Liver (tissue), 3 donors: ENCODE measurements around the gene SRSF9.

Source experiments
- GABPA ChIP-seq, 2 donors: IDR thresholded peaks in 1 of 2; conservative IDR thresholded peaks in 1 of 2; 2 replicates each; pipeline ENCODE4 v1.6.1; 2016; ENCODE audit warnings: antibody characterized with exemption in 2 of 2, mild to moderate bottlenecking in 1 of 2, moderate library complexity in 1 of 2
- NR2F2 ChIP-seq: IDR thresholded peaks from 2 replicates; pipeline ENCODE4 v1.6.1; 2016; ENCODE audit warnings: antibody characterized with exemption
- RAD21 ChIP-seq, 2 donors: IDR thresholded peaks; 2 replicates each; pipeline ENCODE4 v1.6.1; 2016; ENCODE audit warnings: antibody characterized with exemption in 2 of 2, mild to moderate bottlenecking in 2 of 2
- RXRA ChIP-seq, 2 donors: IDR thresholded peaks; 2 replicates each; pipeline ENCODE4 v1.6.1; 2017 to 2018; ENCODE audit warnings: antibody characterized with exemption in 2 of 2, mild to moderate bottlenecking in 1 of 2
- TAF1 ChIP-seq: conservative IDR thresholded peaks from 2 replicates; pipeline ENCODE4 v1.6.1; 2016; ENCODE audit warnings: antibody characterized with exemption, mild to moderate bottlenecking
- YY1 ChIP-seq: IDR thresholded peaks from 2 replicates; pipeline ENCODE4 v1.6.1; 2016; ENCODE audit warnings: antibody characterized with exemption, mild to moderate bottlenecking
- TF ChIP-seq, protein P1 (sequence below): fragments of 150-350 bp; IDR thresholded peaks from 2 replicates; pipeline ENCODE4 v1.5.1; 2017; ENCODE audit warnings: improper control_type of control experiment, low read depth, low read length; ENCODE audit not compliant: missing input control
- TF ChIP-seq, protein P2 (sequence below): IDR thresholded peaks from 2 replicates; pipeline ENCODE4 v1.6.1; 2016; ENCODE audit warnings: antibody characterized with exemption
- TF ChIP-seq, protein P3 (sequence below): IDR thresholded peaks from 2 replicates; pipeline ENCODE4 v1.6.1; 2016; ENCODE audit warnings: antibody characterized with exemption, mild to moderate bottlenecking
- TF ChIP-seq, protein P4 (sequence below): IDR thresholded peaks from 2 replicates; pipeline ENCODE4 v1.6.1; 2016; ENCODE audit warnings: antibody characterized with exemption
- donor health status: healthy.
- donor health status: healthy.

DNA sequence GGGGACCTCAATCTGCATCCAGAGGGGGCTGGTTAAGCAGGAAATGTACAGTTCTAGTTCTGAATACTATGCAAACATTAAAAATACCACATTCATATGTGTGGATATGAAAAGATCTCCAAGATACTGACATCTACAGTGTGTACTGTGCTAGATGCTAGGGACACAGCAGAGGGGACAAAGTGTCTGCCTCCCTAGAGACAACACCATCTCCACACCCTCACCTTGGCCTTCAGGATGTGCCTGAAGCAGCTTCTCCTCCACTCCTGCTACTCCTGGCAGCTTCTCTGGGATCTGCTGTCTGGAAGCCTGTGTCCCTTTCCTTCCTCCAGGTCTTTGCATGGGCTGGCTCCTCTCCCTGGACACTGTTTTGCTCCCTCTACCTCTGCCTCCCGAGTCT, 10.7 kb upstream of the SRSF9 start:
- TF ChIP-seq, protein P1, sequence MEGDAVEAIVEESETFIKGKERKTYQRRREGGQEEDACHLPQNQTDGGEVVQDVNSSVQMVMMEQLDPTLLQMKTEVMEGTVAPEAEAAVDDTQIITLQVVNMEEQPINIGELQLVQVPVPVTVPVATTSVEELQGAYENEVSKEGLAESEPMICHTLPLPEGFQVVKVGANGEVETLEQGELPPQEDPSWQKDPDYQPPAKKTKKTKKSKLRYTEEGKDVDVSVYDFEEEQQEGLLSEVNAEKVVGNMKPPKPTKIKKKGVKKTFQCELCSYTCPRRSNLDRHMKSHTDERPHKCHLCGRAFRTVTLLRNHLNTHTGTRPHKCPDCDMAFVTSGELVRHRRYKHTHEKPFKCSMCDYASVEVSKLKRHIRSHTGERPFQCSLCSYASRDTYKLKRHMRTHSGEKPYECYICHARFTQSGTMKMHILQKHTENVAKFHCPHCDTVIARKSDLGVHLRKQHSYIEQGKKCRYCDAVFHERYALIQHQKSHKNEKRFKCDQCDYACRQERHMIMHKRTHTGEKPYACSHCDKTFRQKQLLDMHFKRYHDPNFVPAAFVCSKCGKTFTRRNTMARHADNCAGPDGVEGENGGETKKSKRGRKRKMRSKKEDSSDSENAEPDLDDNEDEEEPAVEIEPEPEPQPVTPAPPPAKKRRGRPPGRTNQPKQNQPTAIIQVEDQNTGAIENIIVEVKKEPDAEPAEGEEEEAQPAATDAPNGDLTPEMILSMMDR: no peak
- no peak for TF ChIP-seq RAD21 (IDR thresholded peaks at IDR 0.05)
- TF ChIP-seq, protein P2, sequence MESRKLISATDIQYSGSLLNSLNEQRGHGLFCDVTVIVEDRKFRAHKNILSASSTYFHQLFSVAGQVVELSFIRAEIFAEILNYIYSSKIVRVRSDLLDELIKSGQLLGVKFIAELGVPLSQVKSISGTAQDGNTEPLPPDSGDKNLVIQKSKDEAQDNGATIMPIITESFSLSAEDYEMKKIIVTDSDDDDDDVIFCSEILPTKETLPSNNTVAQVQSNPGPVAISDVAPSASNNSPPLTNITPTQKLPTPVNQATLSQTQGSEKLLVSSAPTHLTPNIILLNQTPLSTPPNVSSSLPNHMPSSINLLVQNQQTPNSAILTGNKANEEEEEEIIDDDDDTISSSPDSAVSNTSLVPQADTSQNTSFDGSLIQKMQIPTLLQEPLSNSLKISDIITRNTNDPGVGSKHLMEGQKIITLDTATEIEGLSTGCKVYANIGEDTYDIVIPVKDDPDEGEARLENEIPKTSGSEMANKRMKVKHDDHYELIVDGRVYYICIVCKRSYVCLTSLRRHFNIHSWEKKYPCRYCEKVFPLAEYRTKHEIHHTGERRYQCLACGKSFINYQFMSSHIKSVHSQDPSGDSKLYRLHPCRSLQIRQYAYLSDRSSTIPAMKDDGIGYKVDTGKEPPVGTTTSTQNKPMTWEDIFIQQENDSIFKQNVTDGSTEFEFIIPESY: no peak
- TF ChIP-seq, protein P3, sequence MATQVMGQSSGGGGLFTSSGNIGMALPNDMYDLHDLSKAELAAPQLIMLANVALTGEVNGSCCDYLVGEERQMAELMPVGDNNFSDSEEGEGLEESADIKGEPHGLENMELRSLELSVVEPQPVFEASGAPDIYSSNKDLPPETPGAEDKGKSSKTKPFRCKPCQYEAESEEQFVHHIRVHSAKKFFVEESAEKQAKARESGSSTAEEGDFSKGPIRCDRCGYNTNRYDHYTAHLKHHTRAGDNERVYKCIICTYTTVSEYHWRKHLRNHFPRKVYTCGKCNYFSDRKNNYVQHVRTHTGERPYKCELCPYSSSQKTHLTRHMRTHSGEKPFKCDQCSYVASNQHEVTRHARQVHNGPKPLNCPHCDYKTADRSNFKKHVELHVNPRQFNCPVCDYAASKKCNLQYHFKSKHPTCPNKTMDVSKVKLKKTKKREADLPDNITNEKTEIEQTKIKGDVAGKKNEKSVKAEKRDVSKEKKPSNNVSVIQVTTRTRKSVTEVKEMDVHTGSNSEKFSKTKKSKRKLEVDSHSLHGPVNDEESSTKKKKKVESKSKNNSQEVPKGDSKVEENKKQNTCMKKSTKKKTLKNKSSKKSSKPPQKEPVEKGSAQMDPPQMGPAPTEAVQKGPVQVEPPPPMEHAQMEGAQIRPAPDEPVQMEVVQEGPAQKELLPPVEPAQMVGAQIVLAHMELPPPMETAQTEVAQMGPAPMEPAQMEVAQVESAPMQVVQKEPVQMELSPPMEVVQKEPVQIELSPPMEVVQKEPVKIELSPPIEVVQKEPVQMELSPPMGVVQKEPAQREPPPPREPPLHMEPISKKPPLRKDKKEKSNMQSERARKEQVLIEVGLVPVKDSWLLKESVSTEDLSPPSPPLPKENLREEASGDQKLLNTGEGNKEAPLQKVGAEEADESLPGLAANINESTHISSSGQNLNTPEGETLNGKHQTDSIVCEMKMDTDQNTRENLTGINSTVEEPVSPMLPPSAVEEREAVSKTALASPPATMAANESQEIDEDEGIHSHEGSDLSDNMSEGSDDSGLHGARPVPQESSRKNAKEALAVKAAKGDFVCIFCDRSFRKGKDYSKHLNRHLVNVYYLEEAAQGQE: no peak
- TF ChIP-seq TAF1: no peak
- no peak for TF ChIP-seq NR2F2
- no peak for TF ChIP-seq YY1
- TF ChIP-seq, protein P4, sequence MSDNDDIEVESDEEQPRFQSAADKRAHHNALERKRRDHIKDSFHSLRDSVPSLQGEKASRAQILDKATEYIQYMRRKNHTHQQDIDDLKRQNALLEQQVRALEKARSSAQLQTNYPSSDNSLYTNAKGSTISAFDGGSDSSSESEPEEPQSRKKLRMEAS: no peak
- no peak for TF ChIP-seq GABPA (IDR thresholded peaks at IDR 0.05 in 1 of 2, conservative IDR thresholded peaks at IDR 0.05 in 1 of 2)
- TF ChIP-seq RXRA (IDR thresholded peaks at IDR 0.05): no peak
